DOHH2 (cell line): ENCODE results near the gene SRC.

Experiments
- CTCF ChIP-seq: fragments of 200-600 bp; sonication (generic); IDR thresholded peaks from one replicate; pipeline ENCODE4 v1.5.1; 2014; ENCODE audit warnings: antibody characterized with exemption, mild to moderate bottlenecking, low read depth, low read length; ENCODE audit not compliant: poor library complexity, severe bottlenecking
- EZH2phosphoT487 ChIP-seq: fragments of 200-600 bp; sonication (generic); IDR thresholded peaks from 2 replicates; pipeline ENCODE4 v1.6.1; 2017; ENCODE audit warnings: borderline replicate concordance, mild to moderate bottlenecking, antibody characterized with exemption, low read length, moderate library complexity, mixed read lengths

GRCh38 chr20:37435607-37436006 lies 89.7 kb downstream of the SRC start:
- TF ChIP-seq CTCF: no peak
- TF ChIP-seq EZH2phosphoT487: no peak
